Inflammatory macrophage treated with lipopolysaccharide for 4 hours (primary cell): Measurements from ENCODE around the gene POTEG.
"Not testable (repeated sequence)": the region's sequence is repeated elsewhere in the genome, so short reads cannot be mapped to it uniquely, and the experiment has no call there.

Source experiments
- DNase-seq: peaks from one replicate; pipeline ENCODE4 v3.0.0-alpha.2; 2020

POTEG gene

DNA sequence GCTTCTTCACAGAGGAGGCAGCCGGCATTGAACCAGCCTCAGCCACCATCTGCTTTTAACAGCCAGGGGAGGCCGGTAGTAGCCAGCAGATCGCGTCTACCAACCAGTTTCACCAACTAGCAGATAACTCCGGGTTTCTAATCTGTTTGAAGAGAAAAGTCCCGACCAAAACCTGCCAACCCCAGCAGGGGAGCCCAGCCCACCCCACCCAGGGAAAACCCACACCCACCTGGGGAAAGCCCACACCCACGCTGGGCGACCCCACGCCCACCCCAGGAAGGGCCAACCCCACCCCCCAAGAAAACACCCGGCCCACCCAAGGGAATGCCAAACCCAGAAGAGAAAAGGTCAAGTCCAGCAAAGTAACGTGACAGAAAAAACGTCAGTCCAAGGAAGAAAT is at the start of gene POTEG:
TSS of gene POTEG (minus strand) at position 101 of the 400 bp plus-strand sequence. CDS start at position 49, 52 bp downstream.
- DNase-seq: not testable (repeated sequence)

DNA sequence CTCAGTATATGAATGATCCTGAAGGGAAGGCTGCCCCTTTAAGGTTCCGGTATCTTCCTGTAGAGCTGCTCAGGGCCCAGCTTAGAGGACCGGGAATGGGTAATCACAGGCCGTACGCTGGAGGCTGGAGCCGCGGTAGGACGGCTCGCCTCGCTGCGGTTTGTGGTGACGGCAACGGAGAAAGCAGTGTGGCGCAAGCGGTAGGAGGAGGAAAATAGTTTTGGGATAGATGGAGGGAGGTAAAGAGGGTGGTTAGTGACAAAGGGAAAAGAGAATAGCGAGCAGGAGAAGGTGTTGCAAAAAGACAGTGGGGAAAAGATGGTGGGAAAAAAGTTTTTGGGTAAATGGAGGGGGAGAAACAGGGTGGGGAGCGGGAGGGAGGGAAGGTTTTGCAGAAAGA is 48.0 kb upstream of the POTEG start:
- not testable (repeated sequence) for DNase-seq

DNA sequence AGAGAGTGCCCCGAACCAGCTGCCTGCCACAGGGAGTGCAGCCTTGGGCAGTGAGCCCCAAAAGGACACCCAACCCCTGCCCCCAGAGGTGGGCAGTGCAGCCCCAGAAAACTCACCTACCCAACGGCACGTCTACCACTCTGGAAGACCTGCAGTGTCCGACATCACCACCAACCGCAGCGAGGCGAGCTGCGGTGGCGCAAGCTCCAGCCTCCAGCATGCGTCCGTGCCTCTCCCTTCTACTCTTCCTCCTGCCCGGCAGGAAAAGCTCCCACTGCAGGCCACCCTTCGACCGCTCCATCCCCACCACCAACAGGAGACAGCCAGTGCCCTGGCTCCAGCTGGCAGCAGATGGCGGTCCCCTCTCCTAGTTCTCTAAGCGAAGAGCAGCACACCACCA is 47.3 kb upstream of the POTEG start:
- DNase-seq: not testable (repeated sequence)

DNA sequence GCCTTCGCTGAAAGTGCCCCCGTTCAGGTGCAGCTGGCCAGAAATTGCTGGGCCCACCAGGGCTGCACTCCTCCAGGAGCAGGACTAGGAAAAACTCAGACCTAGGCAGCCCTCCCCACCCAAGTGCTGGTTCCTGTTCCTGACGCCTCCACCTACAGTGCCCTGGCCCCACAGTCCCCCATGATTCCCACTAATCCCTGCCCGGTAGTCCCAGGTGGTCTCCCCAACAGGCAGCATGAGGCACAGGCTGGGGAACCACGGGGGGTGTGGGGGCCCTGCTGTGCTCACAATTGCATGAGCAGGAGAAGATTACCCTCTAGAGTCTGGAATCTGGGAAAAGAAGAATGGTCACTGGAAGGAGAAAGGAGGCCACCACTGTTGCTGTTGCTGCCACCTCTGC is 46.4 kb upstream of the POTEG start:
- DNase-seq: not testable (repeated sequence)

DNA sequence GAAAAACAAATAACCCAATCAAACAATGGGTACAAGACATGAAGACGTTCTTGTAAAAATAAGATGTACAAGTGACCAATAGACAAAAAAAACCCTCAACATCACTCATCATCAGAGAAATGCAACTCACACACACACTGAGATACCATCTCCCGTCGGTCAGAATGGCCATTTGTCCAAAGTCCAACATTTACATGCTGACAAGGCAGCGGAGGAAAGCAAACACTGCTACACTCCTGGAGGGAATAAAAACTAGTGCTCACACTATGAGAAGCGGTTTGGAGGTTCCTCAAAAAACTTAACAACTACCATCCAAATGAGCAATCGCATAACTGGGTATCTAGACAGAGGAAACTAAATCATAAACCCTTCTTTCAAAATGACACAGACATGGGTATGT is 11.6 kb upstream of the POTEG start:
- DNase-seq: not testable (repeated sequence)

DNA sequence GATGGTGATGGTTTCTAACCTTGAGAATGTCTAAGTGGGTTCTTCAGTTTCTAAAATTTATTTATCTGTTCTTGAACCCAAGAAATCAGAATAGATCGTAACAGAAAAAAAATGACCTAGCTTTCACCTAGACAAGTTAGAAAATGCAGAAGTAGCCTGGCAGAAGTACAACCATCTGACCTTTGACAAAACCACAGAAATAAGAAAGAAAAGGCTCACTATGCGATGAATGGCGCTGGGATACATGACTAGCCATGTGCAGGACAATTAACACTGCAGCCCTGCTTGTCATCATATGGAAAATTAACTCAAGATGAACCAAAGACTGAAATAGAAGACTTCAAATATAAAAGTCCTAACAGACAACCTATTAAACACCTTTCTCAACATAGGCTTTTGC is 5.7 kb upstream of the POTEG start:
- DNase-seq: not testable (repeated sequence)

DNA sequence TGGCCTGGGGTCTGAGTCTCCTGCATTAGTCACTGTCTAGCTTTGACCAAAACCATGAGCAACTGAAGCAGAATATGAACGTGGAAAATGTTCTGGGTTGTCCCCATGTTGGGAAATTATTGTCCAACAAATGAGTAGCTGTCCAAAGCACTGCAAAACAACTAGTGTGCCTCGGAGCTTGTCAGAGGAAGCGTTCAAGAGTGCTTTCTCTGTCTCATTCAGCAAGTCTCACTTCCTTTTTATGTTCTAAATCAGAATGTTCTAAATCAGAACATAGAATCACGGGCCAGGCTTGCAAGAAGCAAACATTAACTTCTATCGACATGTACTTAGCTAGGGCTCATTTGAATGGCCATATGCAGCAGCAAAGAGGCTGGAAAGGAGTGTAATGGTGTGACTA is 5.1 kb upstream of the POTEG start:
- not testable (repeated sequence) for DNase-seq

DNA sequence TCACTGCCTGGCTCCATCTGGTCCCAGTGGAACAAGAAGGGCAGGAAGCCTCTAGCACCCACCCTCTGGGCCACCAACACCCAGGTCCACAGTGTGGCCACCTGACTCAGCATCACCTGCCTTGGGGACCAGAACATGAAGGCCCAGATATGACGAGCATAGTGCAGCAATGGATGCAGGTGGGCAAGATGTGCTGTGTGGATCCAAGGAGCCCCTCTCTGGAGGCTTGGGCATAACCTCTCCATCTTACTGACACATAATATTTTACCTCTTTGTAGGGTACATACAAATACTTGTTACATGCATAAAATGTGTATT is 2.9 kb upstream of the POTEG start:
- DNase-seq: not testable (repeated sequence)

DNA sequence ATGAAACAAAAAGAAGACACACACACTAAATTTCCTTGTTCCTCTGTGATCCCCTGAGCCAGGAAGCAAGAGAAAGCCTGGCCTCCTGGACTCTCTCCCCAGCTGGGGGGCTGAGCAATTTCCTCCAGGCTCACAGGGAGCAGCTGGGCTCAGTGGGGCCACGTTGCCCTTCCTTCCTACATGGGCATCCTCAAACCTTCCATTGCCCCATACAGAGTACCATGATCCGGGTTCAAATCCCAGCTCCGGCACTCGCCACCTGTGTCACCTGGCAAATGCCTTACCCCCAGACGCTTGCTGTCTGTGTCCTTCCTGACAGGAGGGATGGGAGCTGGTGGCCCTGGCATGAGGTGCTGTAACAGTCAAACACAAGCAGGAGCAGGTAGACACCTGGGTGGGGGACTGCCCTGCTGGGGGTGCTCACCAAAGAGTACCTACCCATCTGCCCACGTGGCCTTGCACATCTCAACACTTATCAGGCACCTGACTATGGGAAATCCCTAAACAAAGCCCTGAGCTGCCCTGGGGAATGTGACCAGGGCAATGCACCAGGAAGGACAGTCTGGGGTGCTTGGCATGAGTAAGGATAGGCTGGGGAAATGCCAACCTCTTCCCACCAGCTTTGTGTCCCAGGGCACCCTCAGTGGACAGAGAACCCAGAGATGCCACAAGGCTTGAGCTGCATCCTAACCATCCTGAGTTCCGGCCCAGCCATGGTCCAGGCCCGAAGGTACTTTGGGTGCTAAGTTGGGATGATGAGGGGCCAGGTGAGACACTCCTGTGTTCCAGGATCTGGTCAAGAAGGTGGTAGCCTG is 2.4 kb upstream of the POTEG start:
- DNase-seq: not testable (repeated sequence)

DNA sequence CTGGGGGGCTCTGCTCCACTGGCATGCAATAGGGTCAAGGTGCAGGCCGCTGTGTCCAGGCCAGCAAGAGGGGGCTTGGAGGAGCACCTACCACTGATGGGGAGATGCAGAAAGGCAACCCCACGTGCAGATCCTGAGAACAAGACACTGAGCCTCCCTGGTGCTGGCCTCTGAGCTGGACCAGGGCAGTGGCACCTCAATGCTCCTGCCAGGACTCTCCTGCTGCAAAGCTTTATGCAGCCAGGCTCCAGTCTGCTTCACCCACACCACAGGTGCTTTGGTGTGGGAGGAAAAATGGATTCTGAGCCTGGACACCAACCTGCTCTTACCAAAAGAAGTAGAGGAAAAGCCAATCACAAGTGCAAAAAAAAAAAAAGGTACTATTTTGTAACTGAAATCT is 1.7 kb upstream of the POTEG start:
- DNase-seq: not testable (repeated sequence)

DNA sequence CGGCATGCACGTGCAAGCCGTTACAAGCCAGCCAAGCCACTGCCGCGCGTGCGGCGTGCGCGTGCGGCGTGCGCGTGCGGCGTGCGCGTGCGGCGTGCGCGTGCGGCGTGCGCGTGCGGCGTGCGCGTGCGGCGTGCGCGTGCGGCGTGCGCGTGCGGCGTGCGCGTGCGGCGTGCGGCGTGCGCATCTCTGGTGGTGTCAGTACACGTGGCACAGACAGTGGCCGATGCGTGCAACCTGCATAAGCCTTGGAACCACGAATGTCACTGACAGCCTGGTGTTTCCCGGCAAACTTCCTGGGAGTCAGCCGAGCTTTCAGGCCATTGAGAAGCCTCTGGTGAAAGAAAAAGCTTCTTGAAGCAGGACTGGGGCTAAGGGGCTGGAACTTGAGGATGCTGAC is 750 bp upstream of the POTEG start:
- not testable (repeated sequence) for DNase-seq

DNA sequence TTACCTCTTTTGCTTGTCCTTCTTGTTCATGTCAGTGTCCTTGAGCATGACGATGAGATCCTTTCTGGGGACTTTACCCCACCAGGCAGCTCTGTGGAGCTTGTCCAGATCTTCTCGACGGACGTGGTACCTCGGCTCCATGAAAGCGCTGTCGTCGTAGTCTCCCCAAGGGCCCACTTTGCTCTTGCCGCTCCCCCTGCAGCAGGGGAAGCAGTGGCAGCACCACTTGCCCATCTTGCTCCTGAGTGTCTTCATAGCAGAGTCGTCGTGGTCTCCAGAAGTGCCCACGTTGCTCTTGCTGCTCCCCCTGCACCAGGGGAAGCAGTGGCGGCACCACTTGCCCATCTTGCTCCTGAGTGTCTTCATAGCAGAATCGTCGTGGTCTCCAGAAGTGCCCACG is 376 bp downstream of the POTEG start:
- DNase-seq: not testable (repeated sequence)

DNA sequence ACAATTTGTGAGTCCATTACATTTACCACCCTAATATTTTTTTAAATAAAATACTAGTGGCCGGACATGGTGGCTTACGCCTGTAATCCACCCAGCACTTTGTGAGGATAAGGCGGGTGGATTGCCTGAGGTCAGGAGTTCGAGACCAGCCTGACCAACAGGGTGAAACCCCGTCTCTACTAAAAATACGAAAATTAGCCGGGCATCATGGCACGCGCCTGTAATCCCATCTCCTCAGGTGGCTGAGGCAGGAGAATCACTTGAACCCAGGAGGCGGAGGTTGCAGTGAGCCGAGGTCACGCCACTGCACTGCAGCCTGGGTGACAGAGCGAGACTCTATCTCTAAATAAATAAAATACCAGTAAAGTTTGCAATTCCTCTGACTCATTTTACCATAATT is 25.6 kb downstream of the POTEG start:
- DNase-seq: not testable (repeated sequence)

DNA sequence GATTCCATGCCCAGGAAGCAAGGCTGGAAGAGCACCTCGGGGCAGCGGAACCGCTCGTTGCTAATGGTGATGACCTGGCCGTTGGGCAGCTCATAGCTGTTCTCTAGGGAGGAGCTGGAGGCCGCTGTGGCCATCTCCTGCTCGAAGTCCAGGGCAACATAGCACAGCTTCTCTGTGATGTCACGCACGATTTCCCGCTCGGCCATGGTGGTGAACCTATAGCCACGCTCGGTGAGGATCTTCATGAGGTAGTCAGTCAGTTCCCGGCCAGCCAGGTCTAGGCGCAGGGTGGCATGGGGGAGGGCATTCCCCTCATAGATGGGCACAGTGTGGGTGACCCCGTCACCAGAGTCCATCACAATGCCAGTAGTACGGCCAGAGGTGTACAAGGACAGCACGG is 32.0 kb downstream of the POTEG start:
- not testable (repeated sequence) for DNase-seq

DNA sequence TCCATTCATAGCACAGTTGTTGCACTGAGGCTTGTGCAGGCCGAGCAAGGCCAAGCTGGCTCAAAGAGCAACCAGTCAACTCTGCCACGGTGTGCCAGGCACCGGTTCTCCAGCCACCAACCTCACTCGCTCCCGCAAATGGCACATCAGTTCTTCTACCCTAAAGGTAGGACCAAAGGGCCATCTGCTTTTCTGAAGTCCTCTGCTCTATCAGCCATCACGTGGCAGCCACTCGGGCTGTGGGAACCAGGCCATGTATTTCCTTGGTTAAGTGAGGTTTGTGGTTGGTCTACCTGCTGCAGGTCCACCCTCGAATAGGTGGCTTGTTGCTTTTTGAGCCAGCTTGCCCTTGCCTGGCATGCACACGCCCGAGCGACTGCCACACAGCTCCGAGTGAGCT is 39.4 kb downstream of the POTEG start:
- not testable (repeated sequence) for DNase-seq

DNA sequence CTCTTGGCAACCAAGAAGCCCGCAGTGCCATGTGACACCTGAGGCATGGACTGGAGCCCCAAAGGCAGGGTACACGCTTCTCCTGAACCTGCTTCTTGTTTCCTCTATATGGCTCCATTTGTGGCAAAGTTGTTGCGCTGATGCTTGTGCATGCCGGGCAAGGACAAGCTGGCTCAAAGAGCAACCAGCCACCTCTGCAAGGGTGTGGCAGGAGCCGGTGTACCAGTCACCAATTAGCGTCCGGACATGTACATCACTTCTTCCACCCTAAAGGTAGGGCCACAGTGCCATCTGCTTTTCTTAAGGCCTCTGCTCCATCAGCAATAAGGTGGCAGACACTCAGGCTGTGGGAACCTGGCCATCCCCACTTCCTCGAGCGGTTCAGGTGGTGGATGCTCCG is 43.9 kb downstream of the POTEG start:
- not testable (repeated sequence) for DNase-seq

DNA sequence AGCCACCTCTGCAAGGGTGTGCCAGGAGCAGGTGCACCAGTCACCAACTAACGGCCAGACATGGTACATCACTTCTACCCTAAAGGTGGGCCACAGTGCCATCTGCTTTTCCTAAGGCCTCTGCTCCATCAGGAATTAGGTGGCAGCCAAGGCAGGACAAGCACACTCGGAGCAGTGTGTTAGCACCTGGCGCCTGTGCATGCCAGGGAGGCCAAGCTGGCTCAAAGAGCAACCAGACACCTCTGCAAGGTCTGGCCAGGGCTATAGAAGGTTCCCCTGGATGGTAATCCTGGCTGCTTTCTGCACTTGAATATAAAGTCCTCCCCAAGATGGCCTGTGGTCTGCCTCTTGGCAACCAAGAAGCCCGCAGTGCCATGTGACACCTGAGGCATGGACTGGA is 45.4 kb downstream of the POTEG start:
- not testable (repeated sequence) for DNase-seq

DNA sequence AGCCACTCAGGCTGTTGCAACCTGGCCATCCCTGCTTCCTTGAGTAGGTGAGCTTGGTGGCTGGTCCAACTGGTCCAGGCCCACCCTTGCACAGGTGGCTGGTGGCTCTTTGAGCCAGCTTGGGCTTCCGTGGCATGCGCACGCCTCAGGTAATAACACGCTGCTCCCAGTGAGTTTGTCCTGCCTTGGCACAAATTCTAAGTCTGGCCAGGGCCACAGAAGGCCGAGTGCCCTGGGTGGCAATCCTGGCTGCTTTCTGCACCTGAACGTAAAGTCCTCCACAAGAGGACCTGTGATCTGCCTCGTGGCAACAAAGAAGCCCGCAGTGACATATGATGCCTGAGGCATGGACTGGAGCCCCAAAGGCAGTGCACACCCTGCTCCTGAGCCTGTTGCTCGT is 47.1 kb downstream of the POTEG start:
- not testable (repeated sequence) for DNase-seq

DNA sequence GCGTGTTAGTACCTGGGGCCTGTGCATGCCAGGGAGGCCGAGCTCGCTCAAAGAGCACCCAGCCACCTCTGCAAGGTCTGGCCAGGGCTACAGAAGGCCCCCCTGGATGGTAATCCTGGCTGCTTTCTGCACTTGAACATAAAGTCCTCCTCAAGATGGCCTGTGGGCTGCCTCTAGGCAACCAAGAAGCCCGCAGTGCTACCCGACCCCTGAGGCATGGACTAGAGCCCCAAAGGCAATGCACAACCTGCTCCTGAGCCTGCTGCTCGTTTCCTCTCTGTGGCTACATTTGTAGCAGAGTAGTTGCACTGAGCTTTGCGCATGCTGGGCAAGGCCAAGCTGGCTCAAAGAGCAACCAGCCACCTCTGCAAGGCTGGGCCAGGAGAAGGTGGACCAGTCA is 47.8 kb downstream of the POTEG start:
- not testable (repeated sequence) for DNase-seq

DNA sequence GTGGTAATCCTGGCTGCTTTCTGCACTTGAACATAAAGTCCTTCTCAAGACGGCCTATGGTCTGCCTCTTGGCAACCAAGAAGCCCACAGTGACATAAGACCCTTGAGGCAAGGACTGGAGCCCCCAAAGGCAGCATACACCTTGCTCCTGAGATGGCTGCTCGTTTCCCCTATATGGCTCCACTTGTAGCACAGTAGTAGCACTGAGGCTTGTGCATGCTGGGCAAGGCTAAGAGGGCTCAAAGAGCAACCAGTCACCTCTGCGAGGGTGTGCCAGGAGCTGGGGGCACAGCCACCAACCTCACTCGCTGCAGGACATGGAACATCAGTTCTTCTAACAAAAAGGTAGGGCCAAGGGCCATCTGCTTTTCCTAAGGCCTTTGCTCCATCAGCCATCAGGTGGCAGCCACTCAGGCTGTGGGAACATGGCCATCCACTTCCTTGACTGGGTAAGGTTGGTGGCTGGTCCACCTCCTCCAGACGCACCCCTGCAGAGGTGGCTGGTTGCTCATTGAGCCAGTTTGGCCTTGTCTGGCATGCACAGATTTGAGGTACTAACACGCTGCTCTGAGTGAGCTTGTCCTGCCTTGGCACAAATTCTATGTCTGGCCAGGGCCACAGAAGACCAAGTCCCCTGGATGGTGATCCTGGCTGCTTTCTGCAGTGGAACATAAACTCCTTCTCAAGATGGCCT is 49.9 kb downstream of the POTEG start:
- DNase-seq: not testable (repeated sequence)

DNA sequence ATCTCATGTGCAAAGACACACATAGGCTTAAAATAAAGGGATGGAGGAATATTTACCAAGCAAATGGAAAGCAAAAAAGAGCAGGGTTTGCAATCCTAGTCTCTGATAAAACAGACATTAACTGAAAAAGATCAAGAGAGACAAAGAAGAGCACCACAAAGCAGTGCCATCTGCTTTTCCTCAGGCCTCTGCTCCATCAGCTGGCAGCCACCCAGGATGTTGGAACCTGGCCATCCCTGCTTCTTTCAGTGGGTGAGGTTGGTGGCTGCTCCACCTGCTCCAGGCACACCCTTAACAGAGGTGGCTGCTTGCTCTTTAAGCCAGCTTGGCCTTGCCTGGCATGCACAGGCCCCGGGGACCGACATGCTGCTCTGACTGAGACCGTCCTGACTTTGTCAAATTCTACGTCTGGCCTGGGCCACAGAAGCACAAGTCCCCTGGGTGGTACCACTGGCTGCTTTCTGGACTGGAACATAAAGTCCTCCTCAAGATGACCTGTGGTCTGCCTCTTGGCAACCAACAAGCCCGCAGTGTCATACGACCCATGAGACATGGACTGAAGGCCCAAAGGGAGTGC is 51.0 kb downstream of the POTEG start:
- not testable (repeated sequence) for DNase-seq

DNA sequence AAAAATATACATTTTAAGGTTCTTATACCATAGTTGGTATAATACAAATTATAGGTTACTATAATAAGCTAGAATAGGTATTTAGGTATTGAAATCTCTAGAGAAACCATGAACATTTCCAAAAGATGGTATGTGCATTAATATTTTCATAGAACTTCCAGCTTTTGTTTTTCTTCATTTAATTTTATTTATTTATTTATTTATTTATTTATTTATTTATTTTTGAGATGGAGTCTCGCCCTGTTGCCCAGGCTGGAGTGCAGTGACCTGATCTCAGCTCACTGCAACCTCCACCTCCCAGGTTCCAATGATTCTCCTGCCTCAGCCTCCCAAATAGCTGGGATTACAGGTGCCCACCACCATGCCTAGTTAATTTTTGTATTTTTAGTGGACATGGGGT is 54.0 kb downstream of the POTEG start:
- DNase-seq: not testable (repeated sequence)

DNA sequence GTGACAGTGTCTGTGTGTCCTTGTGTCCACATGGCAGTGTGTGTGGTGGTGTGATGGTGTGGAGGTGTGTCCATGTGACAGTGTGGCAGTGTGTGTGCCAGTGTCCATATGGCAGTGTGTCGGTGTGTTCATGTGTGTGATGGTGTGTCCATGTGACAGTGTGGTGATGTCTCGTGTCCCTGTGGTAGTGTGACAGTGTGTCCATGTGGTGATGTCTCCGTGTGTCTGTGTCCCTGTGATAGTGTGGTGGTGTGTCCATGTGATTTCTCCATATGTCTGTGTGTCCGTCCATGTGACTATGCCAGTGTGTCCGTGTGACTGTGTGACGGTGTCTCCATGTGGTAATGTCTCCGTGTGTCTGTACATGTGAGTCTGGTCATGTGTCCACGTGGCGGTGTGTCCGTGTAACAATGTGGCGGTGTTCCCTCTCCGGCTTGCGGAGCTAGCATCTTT is 59.7 kb downstream of the POTEG start:
- not testable (repeated sequence) for DNase-seq
